Astrocyte of the cerebellum (primary cell): ENCODE data around the gene THBS1.

ENCODE experiments used
- DNase-seq: peaks from one replicate; pipeline ENCODE4 v3.0.0-alpha.2; 2011; ENCODE audit warnings: low read depth
- H3K4me3 ChIP-seq: 2 replicates; pipeline ENCODE4 v1.5.1; 2011; ENCODE audit warnings: mild to moderate bottlenecking, low read depth, low read length, moderate library complexity
- CTCF ChIP-seq: IDR thresholded peaks from 2 replicates; pipeline ENCODE4 v1.5.1; 2012; ENCODE audit warnings: low read length, low read depth, moderate library complexity, mild to moderate bottlenecking; ENCODE audit errors: missing control alignments
- in situ Hi-C: cut with HindIII; loops from 2 replicates; pipeline ENCODE4 v1.10.0; 2017; ENCODE audit warnings: low sequenced_read_pairs

THBS1 gene

GRCh38 chr15:39609166-39609916 lies 28.5 kb downstream of the THBS1 start:
- H3K4me3 ChIP-seq = no peak overlapping the region
- in situ Hi-C loops = no loop called here
- TF ChIP-seq CTCF = no peak
- no peak for DNase-seq

- H3K4me3 ChIP-seq = no peak overlapping the region
- no peak for TF ChIP-seq CTCF
- no peak for DNase-seq
- in situ Hi-C loops = no loop called here
Observed at GRCh38 chr15:39610665-39611064, 29.8 kb downstream of the THBS1 start.

DNA sequence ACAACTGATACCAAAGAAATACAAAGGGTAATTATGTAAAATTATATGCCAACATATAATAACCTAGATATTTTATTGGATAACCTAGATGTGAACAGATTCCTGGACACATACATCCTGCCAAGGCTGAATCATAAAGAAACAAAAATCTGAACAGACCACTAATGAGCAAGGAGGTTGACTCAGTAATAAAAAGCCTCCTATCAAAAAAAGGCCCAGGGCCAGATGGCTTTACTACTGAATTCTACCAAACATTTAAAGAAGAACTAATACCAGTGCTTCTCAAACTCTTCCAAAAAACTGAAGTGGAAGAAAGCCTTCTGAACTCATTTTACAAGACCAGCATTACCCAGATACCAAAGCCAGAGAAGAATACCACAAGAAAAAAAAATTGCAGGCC lies 32.4 kb downstream of the THBS1 start:
- no peak for DNase-seq
- no peak for TF ChIP-seq CTCF
- no peak overlapping the region for H3K4me3 ChIP-seq
- in situ Hi-C loops = no loop called here

- H3K4me3 ChIP-seq = no peak overlapping the region
- DNase-seq = no peak
- in situ Hi-C loops = no loop called here
- no peak for TF ChIP-seq CTCF
Observed at GRCh38 chr15:39613861-39614260, 33.0 kb downstream of the THBS1 start.

DNA sequence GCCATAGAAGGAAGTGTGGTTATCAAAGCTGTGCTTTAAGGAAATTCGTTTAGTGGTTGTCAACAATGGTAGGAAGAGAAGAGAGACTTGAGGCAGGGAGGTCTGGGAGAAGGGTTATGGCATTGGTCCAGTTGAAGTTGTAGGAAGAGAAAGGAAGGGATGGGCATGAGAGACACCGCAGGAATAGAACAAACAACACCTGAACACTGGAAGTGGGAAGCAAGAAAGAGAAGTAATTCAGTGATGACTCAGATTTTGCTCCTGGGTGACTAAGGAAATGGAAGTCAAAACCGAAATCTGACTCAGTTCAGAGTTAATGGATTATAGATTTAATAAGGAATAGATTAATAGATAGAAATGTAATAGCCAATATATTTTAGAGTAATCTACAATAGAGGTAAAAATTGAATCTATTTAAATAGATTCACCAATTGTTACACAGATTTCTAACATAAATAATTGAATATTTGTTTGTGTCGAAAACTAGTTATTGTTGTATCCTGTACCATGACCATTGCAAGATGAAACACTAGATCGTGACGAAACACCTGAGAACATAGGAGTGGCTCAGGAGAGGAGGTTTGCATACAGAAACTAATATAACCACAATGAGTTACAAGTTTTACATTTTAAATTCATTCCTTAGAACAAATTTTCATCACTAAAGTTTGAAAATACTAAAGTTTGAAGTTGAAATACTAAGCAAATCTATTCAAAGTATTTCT lies 36.0 kb downstream of the THBS1 start:
- TF ChIP-seq CTCF = no peak
- DNase-seq = no peak
- H3K4me3 ChIP-seq = no peak overlapping the region
- in situ Hi-C loops = no loop called here

- no peak for TF ChIP-seq CTCF
- no peak overlapping the region for H3K4me3 ChIP-seq
- no peak for DNase-seq
- in situ Hi-C loops = no loop called here
Observed at GRCh38 chr15:39618063-39618823, 37.4 kb downstream of the THBS1 start.
